Tibial nerve (tissue), 4 donors: ENCODE measurements around the gene VSIG10L. TPM values are rescaled to one million over a fixed set of nuclear protein-coding genes. Genes with fewer than 3 reads are reported as not detected.

Source experiments
- DNase-seq, 2 donors: peaks; one replicate each; pipeline ENCODE4 v3.0.0-alpha.2; 2019; ENCODE audit warnings: low spot score in 2 of 2
- H3K27ac ChIP-seq, 4 donors: fragments of 200-600 bp; sonication (generic) in 3 of 4; one replicate each; pipeline ENCODE4 v1.5.1; 2017 to 2019; ENCODE audit warnings: mild to moderate bottlenecking in 1 of 4
- H3K27me3 ChIP-seq, 2 donors: fragments of 200-600 bp; sonication (generic) in 1 of 2; one replicate each; pipeline versions ENCODE4 v1.5.1 to v1.6.0; 2017 to 2019
- H3K36me3 ChIP-seq, 3 donors: fragments of 200-600 bp; sonication (generic); one replicate each; pipeline ENCODE4 v1.5.1; 2018 to 2019
- H3K4me1 ChIP-seq, 4 donors: fragments of 200-600 bp; sonication (generic) in 3 of 4; one replicate each; pipeline ENCODE4 v1.5.1; 2017 to 2019
- H3K4me3 ChIP-seq, 4 donors: fragments of 200-600 bp; sonication (generic) in 3 of 4; one replicate each; pipeline ENCODE4 v1.5.1; 2017 to 2019; ENCODE audit warnings: mild to moderate bottlenecking in 1 of 4, moderate library complexity in 1 of 4
- H3K9me3 ChIP-seq, 4 donors: fragments of 200-600 bp; sonication (generic) in 3 of 4; one replicate each; pipeline ENCODE4 v1.5.1; 2017 to 2019
- EP300 ChIP-seq, 2 donors: sonication (generic); formaldehyde crosslinking; IDR thresholded peaks; one replicate each; pipeline ENCODE4 v1.6.1; 2017; ENCODE audit warnings: antibody characterized with exemption in 2 of 2, mild to moderate bottlenecking in 1 of 2
- POLR2A ChIP-seq, 2 donors: fragments of 450-650 bp; IDR thresholded peaks; one replicate each; pipeline ENCODE4 v1.6.1; 2017; ENCODE audit warnings: antibody characterized with exemption in 2 of 2, mild to moderate bottlenecking in 2 of 2, moderate library complexity in 2 of 2
- WGBS, 2 donors: methylation state at CpG; one replicate each; pipeline ENCODE4 v1.1.5; 2018; 5-methylcytosine and 5-hydroxymethylcytosine counted together
- total RNA-seq, 4 donors: library from RNA; depleted of rRNA; stranded (reverse); fragments of >200 nt; gene quantifications; one replicate each; pipeline ENCODE4 v1.1.0, GENCODE V29; 2016
- TF ChIP-seq, protein P1 (sequence below), 5 experiments: fragments of 200-600 bp in 3 of 5; fragments of 450-650 bp in 2 of 5; sonication (generic) in 3 of 5; IDR thresholded peaks; one replicate each; pipeline ENCODE4 v1.5.1; 2016 to 2019; ENCODE audit warnings: antibody characterized with exemption in 5 of 5, mild to moderate bottlenecking in 3 of 5, moderate library complexity in 2 of 5

Gene VSIG10L
- total RNA-seq, 4 donors from 2014 or later, result 0.44 to 3.7 (median 2.1) TPM

- no peak for DNase-seq
Measured at GRCh38 chr19:51296336-51297093, 45.4 kb downstream of the VSIG10L start.

GRCh38 chr19:51295382-51296126 lies 46.4 kb downstream of the VSIG10L start:
- no peak overlapping the region for H3K27ac ChIP-seq
- H3K4me3 ChIP-seq, result no peak overlapping the region
- peaks cover 0 to 7% of the 10 kb centered on the region in 2 donors for H3K27me3 ChIP-seq
- no peak for DNase-seq
- WGBS, 2 donors, result 42% methylated on average over 15 of the region's 15 CpGs
- TF ChIP-seq POLR2A (IDR thresholded peaks at IDR 0.05) (no peak), EP300 (IDR thresholded peaks at IDR 0.05) (no peak)
- TF ChIP-seq, protein P1, sequence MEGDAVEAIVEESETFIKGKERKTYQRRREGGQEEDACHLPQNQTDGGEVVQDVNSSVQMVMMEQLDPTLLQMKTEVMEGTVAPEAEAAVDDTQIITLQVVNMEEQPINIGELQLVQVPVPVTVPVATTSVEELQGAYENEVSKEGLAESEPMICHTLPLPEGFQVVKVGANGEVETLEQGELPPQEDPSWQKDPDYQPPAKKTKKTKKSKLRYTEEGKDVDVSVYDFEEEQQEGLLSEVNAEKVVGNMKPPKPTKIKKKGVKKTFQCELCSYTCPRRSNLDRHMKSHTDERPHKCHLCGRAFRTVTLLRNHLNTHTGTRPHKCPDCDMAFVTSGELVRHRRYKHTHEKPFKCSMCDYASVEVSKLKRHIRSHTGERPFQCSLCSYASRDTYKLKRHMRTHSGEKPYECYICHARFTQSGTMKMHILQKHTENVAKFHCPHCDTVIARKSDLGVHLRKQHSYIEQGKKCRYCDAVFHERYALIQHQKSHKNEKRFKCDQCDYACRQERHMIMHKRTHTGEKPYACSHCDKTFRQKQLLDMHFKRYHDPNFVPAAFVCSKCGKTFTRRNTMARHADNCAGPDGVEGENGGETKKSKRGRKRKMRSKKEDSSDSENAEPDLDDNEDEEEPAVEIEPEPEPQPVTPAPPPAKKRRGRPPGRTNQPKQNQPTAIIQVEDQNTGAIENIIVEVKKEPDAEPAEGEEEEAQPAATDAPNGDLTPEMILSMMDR (IDR thresholded peaks at IDR 0.05), result no peak
- no peaks in the 10 kb centered on the region for H3K4me1 ChIP-seq
- no peaks in the 10 kb centered on the region for H3K36me3 ChIP-seq
- peaks cover 0 to 10% (median 0%) of the 10 kb centered on the region in 4 donors for H3K9me3 ChIP-seq

More at GRCh38 chr19:51296336-51297093, 45.4 kb downstream of the VSIG10L start:
- Histone ChIP-seq H3K4me1 (no peaks in the 10 kb centered on the region), H3K4me3 (no peak overlapping the region), H3K27me3 (peaks cover 0 to 7% of the 10 kb centered on the region in 2 donors), H3K27ac (no peak overlapping the region), H3K9me3 (peaks cover 0 to 8% (median 0%) of the 10 kb centered on the region in 4 donors), H3K36me3 (no peaks in the 10 kb centered on the region)
- no peak for TF ChIP-seq POLR2A (IDR thresholded peaks at IDR 0.05)
- WGBS, 2 donors, result 49 to 58% methylated on average over 9 of the region's 9 CpGs

GRCh38 chr19:51294977-51295375 lies 47.0 kb downstream of the VSIG10L start:
- no peak for DNase-seq
- 53 to 62% methylated on average over 12 of the region's 12 CpGs for WGBS, 2 donors
- Histone ChIP-seq H3K4me3 (no peak overlapping the region), H3K4me1 (no peaks in the 10 kb centered on the region), H3K27ac (no peak overlapping the region), H3K36me3 (no peaks in the 10 kb centered on the region), H3K9me3 (peaks cover 0 to 12% (median 0%) of the 10 kb centered on the region in 4 donors), H3K27me3 (peaks cover 0 to 7% of the 10 kb centered on the region in 2 donors)
- TF ChIP-seq POLR2A (IDR thresholded peaks at IDR 0.05), result no peak
- TF ChIP-seq EP300 (IDR thresholded peaks at IDR 0.05), result no peak
- TF ChIP-seq, protein P1 (IDR thresholded peaks at IDR 0.05), result no peak

DNA sequence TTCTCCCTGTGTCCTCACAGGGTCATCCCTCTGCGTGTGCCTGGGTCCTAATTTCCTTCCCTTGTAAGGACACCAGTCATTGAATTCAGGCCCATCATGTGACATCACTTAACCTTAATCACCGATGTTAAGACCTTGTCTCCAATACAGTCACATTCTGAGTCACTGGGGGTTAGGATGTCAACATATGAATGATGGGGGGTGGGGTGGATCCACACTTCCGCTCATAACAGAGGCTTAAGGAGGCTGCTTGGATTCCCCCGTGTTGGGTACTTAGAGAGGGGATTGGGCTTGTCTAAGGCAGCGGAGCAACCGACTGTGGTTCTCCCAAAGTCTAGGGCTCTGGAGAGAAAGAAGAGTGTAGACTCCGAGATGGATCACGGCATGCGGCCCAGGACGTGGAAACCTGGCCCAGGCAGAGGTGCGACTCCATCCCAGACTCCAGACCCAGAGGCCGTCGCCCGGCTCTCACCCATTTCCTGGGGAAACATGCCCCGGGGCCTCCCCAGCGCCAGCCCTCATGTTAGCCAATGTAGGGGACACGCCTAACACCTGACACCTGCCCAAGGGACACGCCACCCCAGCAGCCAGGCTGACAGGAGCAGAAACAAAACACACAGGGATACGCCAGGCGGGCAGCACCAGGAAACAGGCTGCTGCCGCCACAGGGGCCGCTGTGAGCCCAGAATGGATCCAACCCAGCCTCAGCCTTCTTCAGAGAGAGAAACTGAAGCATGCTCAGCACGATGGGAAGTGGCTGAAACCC lies 47.5 kb downstream of the VSIG10L start:
- no peak for DNase-seq
- H3K4me3 ChIP-seq, result no peak overlapping the region
- no peaks in the 10 kb centered on the region for H3K36me3 ChIP-seq
- TF ChIP-seq, protein P1 (IDR thresholded peaks at IDR 0.05), result no peak
- TF ChIP-seq EP300 (IDR thresholded peaks at IDR 0.05), result no peak
- no peak for TF ChIP-seq POLR2A (IDR thresholded peaks at IDR 0.05)
- H3K4me1 ChIP-seq, result no peaks in the 10 kb centered on the region
- peaks cover 0 to 17% (median 0%) of the 10 kb centered on the region in 4 donors for H3K9me3 ChIP-seq
- 66 to 69% methylated on average over 17 to 23 of the region's 23 CpGs for WGBS, 2 donors
- H3K27ac ChIP-seq, result no peak overlapping the region
- peaks cover 0 to 7% of the 10 kb centered on the region in 2 donors for H3K27me3 ChIP-seq

GRCh38 chr19:51293571-51294210 lies 48.2 kb downstream of the VSIG10L start:
- Histone ChIP-seq H3K4me1 (no peaks in the 10 kb centered on the region), H3K36me3 (no peaks in the 10 kb centered on the region), H3K27ac (no peak overlapping the region), H3K27me3 (peaks cover 0 to 7% of the 10 kb centered on the region in 2 donors), H3K9me3 (peaks cover 0 to 17% (median 0%) of the 10 kb centered on the region in 4 donors), H3K4me3 (no peak overlapping the region)
- no peak for TF ChIP-seq EP300 (IDR thresholded peaks at IDR 0.05)
- DNase-seq, result no peak
- 63 to 64% methylated on average over 13 of the region's 14 CpGs for WGBS, 2 donors
